ENCODE results near the gene NKIRAS1. TPM values are rescaled to one million over a fixed set of nuclear protein-coding genes. Genes with fewer than 3 reads are reported as not detected.
"Not testable (repeated sequence)": the region's sequence is repeated elsewhere in the genome, so short reads cannot be mapped to it uniquely, and the experiment has no call there.

Gene NKIRAS1
- total RNA-seq, 6 experiments from 2014 or later = 10.9 to 13.5 (median 11.6) TPM

DNA sequence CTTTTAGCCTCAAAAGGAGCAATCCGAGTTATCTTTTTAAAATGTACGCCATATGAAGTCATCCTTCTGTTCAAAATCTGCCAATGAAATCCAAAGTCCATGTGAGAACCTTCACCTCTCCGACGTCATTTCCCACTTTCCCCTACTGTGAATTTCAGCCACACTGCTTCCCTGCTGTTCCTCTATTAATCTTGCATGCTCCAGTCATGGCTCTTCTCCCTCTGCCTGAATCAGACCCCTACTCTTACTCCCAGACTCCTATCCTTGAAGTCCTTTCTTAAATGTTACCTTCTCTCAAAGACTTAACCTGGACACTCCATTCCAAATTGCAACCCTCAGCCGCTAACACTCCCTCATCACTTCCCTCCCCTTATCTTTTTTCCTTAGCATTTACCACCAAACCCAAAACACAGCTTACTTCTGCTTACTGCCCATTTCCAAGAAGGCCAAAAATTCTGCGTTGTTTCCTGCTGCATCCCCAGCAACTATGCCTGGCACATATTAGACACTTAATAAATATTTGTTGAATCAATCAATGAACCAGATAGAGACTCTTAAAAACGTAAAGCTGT, 1.2 kb downstream of the NKIRAS1 start:
- DNase-seq = no peak
- H3K4me1 Mint-ChIP-seq (ENCODE audit: low read depth) = peaks cover 53% of the 10 kb centered on the region
- TF ChIP-seq, protein P1, sequence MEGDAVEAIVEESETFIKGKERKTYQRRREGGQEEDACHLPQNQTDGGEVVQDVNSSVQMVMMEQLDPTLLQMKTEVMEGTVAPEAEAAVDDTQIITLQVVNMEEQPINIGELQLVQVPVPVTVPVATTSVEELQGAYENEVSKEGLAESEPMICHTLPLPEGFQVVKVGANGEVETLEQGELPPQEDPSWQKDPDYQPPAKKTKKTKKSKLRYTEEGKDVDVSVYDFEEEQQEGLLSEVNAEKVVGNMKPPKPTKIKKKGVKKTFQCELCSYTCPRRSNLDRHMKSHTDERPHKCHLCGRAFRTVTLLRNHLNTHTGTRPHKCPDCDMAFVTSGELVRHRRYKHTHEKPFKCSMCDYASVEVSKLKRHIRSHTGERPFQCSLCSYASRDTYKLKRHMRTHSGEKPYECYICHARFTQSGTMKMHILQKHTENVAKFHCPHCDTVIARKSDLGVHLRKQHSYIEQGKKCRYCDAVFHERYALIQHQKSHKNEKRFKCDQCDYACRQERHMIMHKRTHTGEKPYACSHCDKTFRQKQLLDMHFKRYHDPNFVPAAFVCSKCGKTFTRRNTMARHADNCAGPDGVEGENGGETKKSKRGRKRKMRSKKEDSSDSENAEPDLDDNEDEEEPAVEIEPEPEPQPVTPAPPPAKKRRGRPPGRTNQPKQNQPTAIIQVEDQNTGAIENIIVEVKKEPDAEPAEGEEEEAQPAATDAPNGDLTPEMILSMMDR (IDR thresholded peaks at IDR 0.05) = no peak
- H3K9me3 Mint-ChIP-seq = 0 out of 2 replicates have a peak, but pooled peaks cover 3% of the 10 kb centered on the region
- H3K27me3 Mint-ChIP-seq (ENCODE audit: insufficient read depth) = peaks cover 5% of the 10 kb centered on the region
- peak overlapping the region; percentile 100 for H3K4me3 Mint-ChIP-seq
- H3K27ac Mint-ChIP-seq = peak overlapping the region; percentile 99; the same call in 1 of the 2 replicates
- H3K36me3 Mint-ChIP-seq (ENCODE audit: low read depth) = peaks cover 36% of the 10 kb centered on the region

DNA sequence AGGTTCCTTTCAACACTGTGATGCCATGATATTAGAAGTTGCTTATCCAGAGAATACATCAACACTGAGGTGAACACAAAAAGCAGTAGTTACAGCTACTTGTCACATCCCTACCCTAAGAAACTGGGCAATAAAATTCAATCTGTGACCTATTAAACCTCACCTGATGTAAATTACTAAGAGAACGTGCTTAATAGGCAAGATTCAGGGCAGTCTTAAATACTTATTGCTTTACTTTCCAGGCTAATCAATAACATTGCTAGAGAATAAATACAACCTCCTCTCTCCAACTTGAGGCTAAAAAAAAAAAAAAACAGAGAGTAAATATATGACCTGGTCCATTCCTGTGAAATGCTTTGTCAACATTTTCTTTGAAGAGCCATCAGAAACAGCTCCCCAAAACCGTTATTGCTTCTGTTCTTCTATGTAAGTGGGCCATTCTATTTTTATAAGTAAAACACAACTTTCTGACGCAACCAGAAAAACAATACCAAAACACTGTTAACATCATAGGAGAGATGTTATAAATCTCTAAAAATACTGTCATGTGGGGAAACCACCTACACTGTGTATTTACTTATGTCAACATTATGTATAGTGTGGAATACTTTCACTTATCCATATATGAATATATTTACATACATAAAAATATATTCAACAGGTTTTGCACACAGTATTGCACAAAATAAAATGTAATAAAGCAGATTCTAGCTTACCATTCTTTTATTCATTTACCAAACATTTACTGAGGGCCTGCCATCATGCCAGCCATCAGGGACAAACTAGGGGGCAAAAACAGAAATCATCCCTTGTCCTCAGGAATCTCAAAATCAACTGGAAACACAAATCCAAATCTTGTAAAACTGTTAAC, 2.7 kb downstream of the NKIRAS1 start:
- TF ChIP-seq, protein P1 (IDR thresholded peaks at IDR 0.05) = no peak
- Mint-ChIP-seq H3K9me3 (0 out of 2 replicates have a peak, but pooled peaks cover 3% of the 10 kb centered on the region), H3K27me3 (ENCODE audit: insufficient read depth) (peaks cover 5% of the 10 kb centered on the region), H3K36me3 (ENCODE audit: low read depth) (peaks cover 23% of the 10 kb centered on the region), H3K27ac (no peak overlapping the region), H3K4me1 (ENCODE audit: low read depth) (peaks cover 40% of the 10 kb centered on the region), H3K4me3 (no peak overlapping the region)
- DNase-seq = no peak

DNA sequence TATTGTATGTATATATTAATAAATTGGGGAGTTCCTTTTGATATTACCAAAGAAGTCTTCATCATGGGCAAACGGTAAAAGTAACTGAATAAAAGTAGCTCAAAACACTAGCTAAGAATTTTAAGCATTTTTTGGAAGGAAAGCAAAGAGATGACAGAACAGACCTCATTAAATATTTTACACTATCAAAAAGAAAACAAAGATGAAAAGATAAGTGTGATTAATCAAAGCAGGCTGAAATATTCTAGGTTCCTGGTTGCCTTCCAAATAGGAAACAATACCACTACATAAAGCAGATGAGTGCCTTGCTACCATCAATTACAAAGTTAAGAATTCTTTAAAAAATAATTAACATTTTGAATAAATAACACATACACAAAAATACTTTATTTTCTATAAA, 3.6 kb downstream of the NKIRAS1 start:
- no peak for DNase-seq
- Mint-ChIP-seq H3K36me3 (ENCODE audit: low read depth) (peaks cover 13% of the 10 kb centered on the region), H3K27me3 (ENCODE audit: insufficient read depth) (peaks cover 5% of the 10 kb centered on the region), H3K27ac (no peak overlapping the region), H3K9me3 (0 out of 2 replicates have a peak, but pooled peaks cover 3% of the 10 kb centered on the region), H3K4me3 (no peak overlapping the region), H3K4me1 (ENCODE audit: low read depth) (peaks cover 31% of the 10 kb centered on the region)
- TF ChIP-seq, protein P1 (IDR thresholded peaks at IDR 0.05) = no peak

DNA sequence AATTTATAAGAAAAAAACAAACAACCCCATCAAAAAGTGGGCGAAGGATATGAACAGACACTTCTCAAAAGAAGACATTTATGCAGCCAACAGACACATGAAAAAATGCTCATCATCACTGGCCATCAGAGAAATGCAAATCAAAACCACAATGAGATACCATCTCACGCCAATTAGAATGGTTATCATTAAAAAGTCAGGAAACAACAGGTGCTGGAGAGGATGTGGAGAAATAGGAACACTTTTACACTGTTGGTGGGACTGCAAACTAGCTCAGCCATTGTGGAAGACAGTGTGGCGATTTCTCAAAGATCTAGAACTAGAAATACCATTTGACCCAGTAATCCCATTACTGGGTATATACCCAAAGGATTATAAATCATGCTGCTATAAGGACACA, 4.5 kb downstream of the NKIRAS1 start:
- not testable (repeated sequence) for DNase-seq; H3K27me3 Mint-ChIP-seq (ENCODE audit: insufficient read depth); H3K9me3 Mint-ChIP-seq; H3K27ac Mint-ChIP-seq; H3K36me3 Mint-ChIP-seq (ENCODE audit: low read depth); H3K4me3 Mint-ChIP-seq
- peaks cover 29% of the 10 kb centered on the region for H3K4me1 Mint-ChIP-seq (ENCODE audit: low read depth)

DNA sequence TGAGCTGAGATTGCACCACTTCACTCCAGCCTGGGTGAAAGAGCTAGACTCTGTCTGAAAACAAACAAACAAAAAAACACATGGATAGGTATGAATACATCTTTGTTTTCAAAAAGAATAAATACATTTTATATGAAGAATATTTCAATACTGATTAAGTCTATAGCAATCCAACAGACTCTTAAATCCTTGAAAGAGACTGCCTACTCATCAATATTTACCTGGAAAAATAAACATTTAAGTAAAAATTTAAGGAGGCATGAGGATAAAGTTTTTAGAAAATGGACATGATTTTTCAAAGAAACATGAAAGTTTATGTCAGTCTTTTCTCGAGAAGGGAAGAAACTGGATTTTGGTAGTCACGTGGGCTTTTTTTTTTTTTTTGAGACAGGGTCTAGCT, 5.4 kb downstream of the NKIRAS1 start:
- Mint-ChIP-seq H3K27me3 (ENCODE audit: insufficient read depth) (no peaks in the 10 kb centered on the region), H3K4me3 (no peak overlapping the region), H3K36me3 (ENCODE audit: low read depth) (0 out of 2 replicates have a peak, but pooled peaks cover 7% of the 10 kb centered on the region), H3K27ac (no peak overlapping the region), H3K4me1 (ENCODE audit: low read depth) (peaks cover 29% of the 10 kb centered on the region), H3K9me3 (no peaks in the 10 kb centered on the region)
- TF ChIP-seq, protein P1 (IDR thresholded peaks at IDR 0.05) = no peak
- no peak for DNase-seq

DNA sequence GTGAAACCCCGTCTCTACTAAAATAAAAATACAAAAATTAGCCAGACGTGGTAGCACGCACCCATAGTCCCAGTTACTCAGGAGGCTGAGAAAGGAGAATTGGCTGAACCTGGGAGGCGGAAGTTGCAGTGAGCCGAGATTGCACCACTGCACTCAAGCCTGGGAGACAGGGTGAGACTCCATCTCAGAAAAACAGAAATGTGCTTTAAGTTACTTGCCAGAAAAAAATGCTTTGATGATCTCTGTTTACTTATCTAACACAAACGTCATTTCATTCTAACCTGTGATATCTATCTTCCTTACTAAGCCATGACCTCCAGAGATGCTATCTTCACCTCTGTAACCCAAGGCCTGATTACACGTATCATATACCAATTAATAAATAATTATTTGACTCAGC, 7.4 kb downstream of the NKIRAS1 start:
- Mint-ChIP-seq H3K4me3 (no peak overlapping the region), H3K9me3 (no peaks in the 10 kb centered on the region), H3K36me3 (ENCODE audit: low read depth) (peaks cover 16% of the 10 kb centered on the region; the same call in 1 of the 2 replicates), H3K4me1 (ENCODE audit: low read depth) (peaks cover 12% of the 10 kb centered on the region), H3K27me3 (ENCODE audit: insufficient read depth) (no peaks in the 10 kb centered on the region), H3K27ac (no peak overlapping the region)
- TF ChIP-seq, protein P1 (IDR thresholded peaks at IDR 0.05) = no peak
- DNase-seq = no peak
